ENCODE results near the gene CCDC134. TPM values are rescaled to one million over a fixed set of nuclear protein-coding genes. Genes with fewer than 3 reads are reported as not detected.

CCDC134 gene
- total RNA-seq (2022; extraction: Qiagen RNA extraction; ENCODE audit: low read depth): 2.7 to 4.0 TPM (median 3.4 TPM) in 5 replicates

GRCh38 chr22:41800348-41801146 is at the start of gene CCDC134:
Gene CCDC134, plus strand, starts transcription at chr22:41800679. Its CDS starts 8,212 bp downstream, at chr22:41808891.

GRCh38 chr22:41832553-41833368 is 32.3 kb downstream of the CCDC134 start, which contains the start of gene SREBF2:
Gene SREBF2, plus strand, starts transcription at chr22:41833105. Its CDS starts 166 bp downstream, at chr22:41833271.

Other genes starting within 250 kb of the CCDC134 start
- 1.9 to 3.2 TPM (median 2.5 TPM) in 5 replicates for gene CSDC2, start 239.7 kb upstream of the CCDC134 start, total RNA-seq (2022; extraction: Qiagen RNA extraction; ENCODE audit: low read depth)
- 25.2 to 32.9 TPM (median 28.3 TPM) in 5 replicates for gene PMM1, start 210.8 kb upstream of the CCDC134 start, total RNA-seq (2022; extraction: Qiagen RNA extraction; ENCODE audit: low read depth)
- 14.7 to 18.0 TPM (median 16.1 TPM) in 5 replicates for gene DESI1, start 179.6 kb upstream of the CCDC134 start, total RNA-seq (2022; extraction: Qiagen RNA extraction; ENCODE audit: low read depth)
- 289 to 347 TPM (median 312 TPM) in 5 replicates for gene XRCC6, start 179.4 kb upstream of the CCDC134 start, total RNA-seq (2022; extraction: Qiagen RNA extraction; ENCODE audit: low read depth)
- gene SNU13, start 111.8 kb upstream of the CCDC134 start, total RNA-seq (2022; extraction: Qiagen RNA extraction; ENCODE audit: low read depth): 117 to 239 TPM (median 170 TPM) in 5 replicates
- 0.08 TPM in 1 of 5 replicates, not detected in the others for gene MEI1, start 101.2 kb upstream of the CCDC134 start, total RNA-seq (2022; extraction: Qiagen RNA extraction; ENCODE audit: low read depth)
- gene SREBF2, start 32.4 kb downstream of the CCDC134 start, total RNA-seq (2022; extraction: Qiagen RNA extraction; ENCODE audit: low read depth): 22.3 to 31.9 TPM (median 28.6 TPM) in 5 replicates
- gene SHISA8, start 114.4 kb downstream of the CCDC134 start, total RNA-seq (2022; extraction: Qiagen RNA extraction; ENCODE audit: low read depth): 0.13 to 0.26 TPM (median 0.18 TPM) in 5 replicates
- 0.19 to 0.27 TPM (median 0.22 TPM) in 5 replicates for gene TNFRSF13C, start 126.1 kb downstream of the CCDC134 start, total RNA-seq (2022; extraction: Qiagen RNA extraction; ENCODE audit: low read depth)
- gene CENPM, start 146.5 kb downstream of the CCDC134 start, total RNA-seq (2022; extraction: Qiagen RNA extraction; ENCODE audit: low read depth): 27.0 to 40.9 TPM (median 38.3 TPM) in 5 replicates
- 0.80 to 1.3 TPM (median 1.2 TPM) in 5 replicates for gene SEPTIN3, start 168.8 kb downstream of the CCDC134 start, total RNA-seq (2022; extraction: Qiagen RNA extraction; ENCODE audit: low read depth)
- 0.06 to 0.14 TPM in 2 of 5 replicates, not detected in the others for gene WBP2NL, start 198.1 kb downstream of the CCDC134 start, total RNA-seq (2022; extraction: Qiagen RNA extraction; ENCODE audit: low read depth)

Measured in A549 treated with RU486 at 1 μM for 4 hours (cell line).